GM19035 (cell line): ENCODE results near the gene SEC22B.
"Not testable (repeated sequence)": the region's sequence is repeated elsewhere in the genome, so short reads cannot be mapped to it uniquely, and the experiment has no call there.

Experiments
- ATAC-seq: cut with Tn5 transposase; IDR thresholded peaks from one replicate; pipeline ENCODE4 v1.9.1; 2021; ENCODE audit not compliant: unreplicated experiment

Gene SEC22B

GRCh38 chr1:120176092-120176855, at the start of gene SEC22B:
Gene SEC22B, minus strand, starts transcription at chr1:120176520. Its CDS starts 139 bp downstream, at chr1:120176381.
- peak; percentile 98 for ATAC-seq

- not testable (repeated sequence) for ATAC-seq
Measured at GRCh38 chr1:120217933-120218332, 41.6 kb upstream of the SEC22B start.

GRCh38 chr1:120217175-120217929, 41.0 kb upstream of the SEC22B start:
- not testable (repeated sequence) for ATAC-seq

GRCh38 chr1:120213606-120214005, 37.3 kb upstream of the SEC22B start:
- ATAC-seq, result not testable (repeated sequence)

- ATAC-seq, result not testable (repeated sequence)
Measured at GRCh38 chr1:120210754-120211153, 34.4 kb upstream of the SEC22B start.

GRCh38 chr1:120196863-120197775, 20.8 kb upstream of the SEC22B start:
- not testable (repeated sequence) for ATAC-seq

GRCh38 chr1:120188626-120189025, 12.3 kb upstream of the SEC22B start:
- ATAC-seq, result not testable (repeated sequence)

GRCh38 chr1:120182176-120182707, 5.9 kb upstream of the SEC22B start:
- ATAC-seq, result not testable (repeated sequence)

- not testable (repeated sequence) for ATAC-seq
Measured at GRCh38 chr1:120179811-120180690, 3.7 kb upstream of the SEC22B start.

- ATAC-seq, result no peak
Measured at GRCh38 chr1:120178799-120179756, 2.8 kb upstream of the SEC22B start.

- ATAC-seq, result not testable (repeated sequence)
Measured at GRCh38 chr1:120178058-120178457, 1.7 kb upstream of the SEC22B start.

- not testable (repeated sequence) for ATAC-seq
Measured at GRCh38 chr1:120175688-120176087, 632 bp downstream of the SEC22B start.

GRCh38 chr1:120164761-120165160, 11.6 kb downstream of the SEC22B start:
- ATAC-seq, result not testable (repeated sequence)

- not testable (repeated sequence) for ATAC-seq
Measured at GRCh38 chr1:120162015-120162414, 14.3 kb downstream of the SEC22B start.

- not testable (repeated sequence) for ATAC-seq
Measured at GRCh38 chr1:120158495-120158894, 17.8 kb downstream of the SEC22B start.

GRCh38 chr1:120158086-120158485, 18.2 kb downstream of the SEC22B start:
- ATAC-seq, result not testable (repeated sequence)

- not testable (repeated sequence) for ATAC-seq
Measured at GRCh38 chr1:120150138-120150822, 26.0 kb downstream of the SEC22B start.
